Fibroblast of mammary gland (primary cell): ENCODE data around the gene CKLF.

Source experiments
- DNase-seq: peaks from one replicate; pipeline ENCODE4 v3.0.0-alpha.2; 2010; ENCODE audit warnings: low read depth
- H3K4me3 ChIP-seq: 2 replicates; pipeline ENCODE4 v1.5.1; 2011; ENCODE audit warnings: low read depth, mild to moderate bottlenecking, low read length, moderate library complexity; ENCODE audit not compliant: control insufficient read depth
- CTCF ChIP-seq: conservative IDR thresholded peaks from 2 replicates; pipeline ENCODE4 v1.5.1; 2011; ENCODE audit warnings: low read depth, low read length, inconsistent platforms; ENCODE audit not compliant: control insufficient read depth, insufficient read depth

Gene CKLF

GRCh38 chr16:66537236-66537635, 15.1 kb upstream of the CKLF start:
- no peak for TF ChIP-seq CTCF

GRCh38 chr16:66538910-66539309, 13.5 kb upstream of the CKLF start:
- no peak for DNase-seq
- no peak for TF ChIP-seq CTCF
- H3K4me3 ChIP-seq, result no peak overlapping the region

More at GRCh38 chr16:66537236-66537635, 15.1 kb upstream of the CKLF start:
- H3K4me3 ChIP-seq, result no peak overlapping the region
- DNase-seq, result no peak

- no peak for TF ChIP-seq CTCF
- DNase-seq, result no peak
- no peak overlapping the region for H3K4me3 ChIP-seq
Measured at GRCh38 chr16:66539623-66540469, 12.5 kb upstream of the CKLF start.

GRCh38 chr16:66541388-66542355, 10.7 kb upstream of the CKLF start:
- H3K4me3 ChIP-seq, result no peak overlapping the region
- no peak for DNase-seq
- TF ChIP-seq CTCF, result no peak

GRCh38 chr16:66542396-66542795, 10.0 kb upstream of the CKLF start:
- TF ChIP-seq CTCF, result no peak
- no peak overlapping the region for H3K4me3 ChIP-seq
- DNase-seq, result no peak

- no peak overlapping the region for H3K4me3 ChIP-seq
- TF ChIP-seq CTCF, result no peak
- DNase-seq, result no peak
Measured at GRCh38 chr16:66543541-66543940, 8.8 kb upstream of the CKLF start.
